SHP77 (cell line): ENCODE measurements around the gene BRD3OS.

ENCODE experiments used
- DNase-seq, 2 experiments: peaks; one replicate each; lab custom pipeline; 2025; lab: John Stamatoyannopoulos, UW

Gene BRD3OS

GRCh38 chr9:134004881-134005280, 20.4 kb upstream of the BRD3OS start:
- no peak for DNase-seq

GRCh38 chr9:134005381-134005780, 19.9 kb upstream of the BRD3OS start:
- DNase-seq, result no peak

GRCh38 chr9:134007150-134007549, 18.1 kb upstream of the BRD3OS start:
- peak in 1 of 2 experiments; percentile 28 for DNase-seq

GRCh38 chr9:134007571-134007970, 17.7 kb upstream of the BRD3OS start:
- no peak for DNase-seq

- peak in 1 of 2 experiments; percentile 5 for DNase-seq
Measured at GRCh38 chr9:134010310-134011173, 14.7 kb upstream of the BRD3OS start.

- DNase-seq, result no peak
Measured at GRCh38 chr9:134011401-134011800, 13.9 kb upstream of the BRD3OS start.

- DNase-seq, result no peak
Measured at GRCh38 chr9:134014946-134015345, 10.3 kb upstream of the BRD3OS start.

- DNase-seq, result no peak
Measured at GRCh38 chr9:134024214-134024792, 978 bp upstream of the BRD3OS start.

GRCh38 chr9:134025606-134026541, 593 bp downstream of the BRD3OS start:
- peak in 1 of 2 experiments; percentile 34 for DNase-seq

- DNase-seq, result no peak
Measured at GRCh38 chr9:134026581-134026980, 1.3 kb downstream of the BRD3OS start.

GRCh38 chr9:134026981-134027380, 1.7 kb downstream of the BRD3OS start:
- no peak for DNase-seq

- no peak for DNase-seq
Measured at GRCh38 chr9:134027561-134027960, 2.3 kb downstream of the BRD3OS start.

GRCh38 chr9:134028076-134028475, 2.8 kb downstream of the BRD3OS start:
- DNase-seq, result no peak

- no peak for DNase-seq
Measured at GRCh38 chr9:134028575-134029247, 3.4 kb downstream of the BRD3OS start.

- DNase-seq, result no peak
Measured at GRCh38 chr9:134029248-134030226, 4.3 kb downstream of the BRD3OS start.

GRCh38 chr9:134030821-134031470, 5.7 kb downstream of the BRD3OS start:
- DNase-seq, result no peak

- no peak for DNase-seq
Measured at GRCh38 chr9:134031783-134032182, 6.5 kb downstream of the BRD3OS start.

- DNase-seq, result no peak
Measured at GRCh38 chr9:134032456-134033222, 7.4 kb downstream of the BRD3OS start.

- no peak for DNase-seq
Measured at GRCh38 chr9:134033516-134034214, 8.4 kb downstream of the BRD3OS start.
